ENCODE data around the gene MYLK4. TPM values are rescaled to one million over a fixed set of nuclear protein-coding genes. Genes with fewer than 3 reads are reported as not detected.

The MYLK4 gene
- total RNA-seq, 1 donor from 2014 or later = 0.42 TPM

GRCh38 chr6:2751871-2752270 is 1.1 kb upstream of the MYLK4 start:
- DNase-seq (ENCODE audit: low read depth) = no peak
- H3K36me3 ChIP-seq (ENCODE audit: control insufficient read depth, insufficient read depth, low read length) = no peaks in the 10 kb centered on the region
- H3K27me3 ChIP-seq (ENCODE audit: control insufficient read depth, insufficient read depth, low read length) = no peaks in the 10 kb centered on the region
- H3K4me3 ChIP-seq (ENCODE audit: low read depth, low read length) = no peak overlapping the region
- TF ChIP-seq CTCF (IDR thresholded peaks at IDR 0.05; ENCODE audit: insufficient read depth, low read length, poor library complexity, severe bottlenecking) = no peak

- no peak overlapping the region for H3K4me3 ChIP-seq (ENCODE audit: low read depth, low read length)
- no peak for DNase-seq (ENCODE audit: low read depth)
- no peaks in the 10 kb centered on the region for H3K36me3 ChIP-seq (ENCODE audit: control insufficient read depth, insufficient read depth, low read length)
- H3K27me3 ChIP-seq (ENCODE audit: control insufficient read depth, insufficient read depth, low read length) = no peaks in the 10 kb centered on the region
- peak; percentile 84 for TF ChIP-seq CTCF (IDR thresholded peaks at IDR 0.05; ENCODE audit: insufficient read depth, low read length, poor library complexity, severe bottlenecking)
Observed at GRCh38 chr6:2749969-2750600, 637 bp downstream of the MYLK4 start.

- Histone ChIP-seq H3K36me3 (ENCODE audit: control insufficient read depth, insufficient read depth, low read length) (no peaks in the 10 kb centered on the region), H3K4me3 (ENCODE audit: low read depth, low read length) (no peak overlapping the region), H3K27me3 (ENCODE audit: control insufficient read depth, insufficient read depth, low read length) (no peaks in the 10 kb centered on the region)
- DNase-seq (ENCODE audit: low read depth) = no peak
- no peak for TF ChIP-seq CTCF (IDR thresholded peaks at IDR 0.05; ENCODE audit: insufficient read depth, low read length, poor library complexity, severe bottlenecking)
Observed at GRCh38 chr6:2748183-2748582, 2.5 kb downstream of the MYLK4 start.

- Histone ChIP-seq H3K27me3 (ENCODE audit: control insufficient read depth, insufficient read depth, low read length) (no peaks in the 10 kb centered on the region), H3K4me3 (ENCODE audit: low read depth, low read length) (no peak overlapping the region), H3K36me3 (ENCODE audit: control insufficient read depth, insufficient read depth, low read length) (no peaks in the 10 kb centered on the region)
- TF ChIP-seq CTCF (IDR thresholded peaks at IDR 0.05; ENCODE audit: insufficient read depth, low read length, poor library complexity, severe bottlenecking) = no peak
- no peak for DNase-seq (ENCODE audit: low read depth)
Observed at GRCh38 chr6:2746557-2747061, 4.1 kb downstream of the MYLK4 start.

- Histone ChIP-seq H3K36me3 (ENCODE audit: control insufficient read depth, insufficient read depth, low read length) (no peaks in the 10 kb centered on the region), H3K4me3 (ENCODE audit: low read depth, low read length) (no peak overlapping the region), H3K27me3 (ENCODE audit: control insufficient read depth, insufficient read depth, low read length) (no peaks in the 10 kb centered on the region)
- TF ChIP-seq CTCF (IDR thresholded peaks at IDR 0.05; ENCODE audit: insufficient read depth, low read length, poor library complexity, severe bottlenecking) = no peak
- DNase-seq (ENCODE audit: low read depth) = no peak
Observed at GRCh38 chr6:2745246-2745645, 5.5 kb downstream of the MYLK4 start.

GRCh38 chr6:2744778-2745177 is 5.9 kb downstream of the MYLK4 start:
- no peaks in the 10 kb centered on the region for H3K27me3 ChIP-seq (ENCODE audit: control insufficient read depth, insufficient read depth, low read length)
- TF ChIP-seq CTCF (IDR thresholded peaks at IDR 0.05; ENCODE audit: insufficient read depth, low read length, poor library complexity, severe bottlenecking) = no peak
- DNase-seq (ENCODE audit: low read depth) = no peak
- no peaks in the 10 kb centered on the region for H3K36me3 ChIP-seq (ENCODE audit: control insufficient read depth, insufficient read depth, low read length)
- no peak overlapping the region for H3K4me3 ChIP-seq (ENCODE audit: low read depth, low read length)
